ENCODE measurements around the gene TMEM117. TPM values are rescaled to one million over a fixed set of nuclear protein-coding genes. Genes with fewer than 3 reads are reported as not detected.

Gene TMEM117
- total RNA-seq, 2 experiments from 2014 or later, result 0.95 to 0.96 TPM

DNA sequence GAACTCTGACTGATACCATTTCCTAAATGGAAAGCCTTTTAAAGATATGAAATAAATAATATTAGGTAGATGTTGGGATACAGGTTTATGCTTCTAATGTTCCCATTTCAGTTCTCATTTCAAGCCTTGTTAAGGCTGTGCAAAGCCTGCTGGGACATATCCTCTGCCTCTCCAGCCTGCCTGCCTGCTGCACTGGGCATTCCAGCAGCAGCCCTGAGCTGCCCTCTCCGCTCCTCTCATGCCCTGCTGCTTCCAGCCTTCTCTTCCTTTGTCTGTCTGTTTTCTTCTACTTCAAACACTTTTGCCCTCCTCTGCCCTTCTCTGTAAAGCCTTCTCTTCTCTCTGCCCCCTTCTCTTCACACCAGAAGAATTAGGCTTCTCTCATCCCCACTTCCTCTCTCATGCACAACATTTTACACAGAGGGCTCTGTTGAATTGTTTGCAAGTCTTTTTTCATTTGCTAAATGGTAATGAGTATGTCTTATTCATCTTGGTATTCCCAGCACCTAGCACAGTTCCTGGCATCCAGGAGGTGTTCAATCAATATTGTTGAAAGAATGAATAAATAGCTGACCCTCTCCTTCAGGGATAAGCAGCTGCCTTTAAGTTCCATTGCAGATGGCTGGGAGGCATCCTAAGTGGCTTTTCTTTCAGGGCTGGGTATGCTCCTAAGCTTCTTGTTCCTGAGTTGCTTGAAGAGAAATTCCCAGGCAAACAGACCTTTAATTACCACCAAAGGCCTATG lies 292.3 kb downstream of the TMEM117 start:
- Mint-ChIP-seq H3K27me3 (no peaks in the 10 kb centered on the region), H3K9me3 (peaks cover 6% of the 10 kb centered on the region), H3K4me3 (no peak overlapping the region), H3K27ac (no peak overlapping the region), H3K4me1 (ENCODE audit: low read depth) (no peaks in the 10 kb centered on the region), H3K36me3 (ENCODE audit: low read depth) (peaks cover 3% of the 10 kb centered on the region)
- DNase-seq, result no peak
- ChIA-PET POLR2A (no interaction called here), CTCF (interaction anchor here (0.6 kb wide), 1 partner anchor 821 kb away, joined by 4 read pairs; no protein-coding TSS in a partner anchor)
- intact Hi-C loops (cut with micrococcal nuclease), result no loop called here
- TF ChIP-seq, protein P1, sequence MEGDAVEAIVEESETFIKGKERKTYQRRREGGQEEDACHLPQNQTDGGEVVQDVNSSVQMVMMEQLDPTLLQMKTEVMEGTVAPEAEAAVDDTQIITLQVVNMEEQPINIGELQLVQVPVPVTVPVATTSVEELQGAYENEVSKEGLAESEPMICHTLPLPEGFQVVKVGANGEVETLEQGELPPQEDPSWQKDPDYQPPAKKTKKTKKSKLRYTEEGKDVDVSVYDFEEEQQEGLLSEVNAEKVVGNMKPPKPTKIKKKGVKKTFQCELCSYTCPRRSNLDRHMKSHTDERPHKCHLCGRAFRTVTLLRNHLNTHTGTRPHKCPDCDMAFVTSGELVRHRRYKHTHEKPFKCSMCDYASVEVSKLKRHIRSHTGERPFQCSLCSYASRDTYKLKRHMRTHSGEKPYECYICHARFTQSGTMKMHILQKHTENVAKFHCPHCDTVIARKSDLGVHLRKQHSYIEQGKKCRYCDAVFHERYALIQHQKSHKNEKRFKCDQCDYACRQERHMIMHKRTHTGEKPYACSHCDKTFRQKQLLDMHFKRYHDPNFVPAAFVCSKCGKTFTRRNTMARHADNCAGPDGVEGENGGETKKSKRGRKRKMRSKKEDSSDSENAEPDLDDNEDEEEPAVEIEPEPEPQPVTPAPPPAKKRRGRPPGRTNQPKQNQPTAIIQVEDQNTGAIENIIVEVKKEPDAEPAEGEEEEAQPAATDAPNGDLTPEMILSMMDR (IDR thresholded peaks at IDR 0.05), result no peak
- no peak for ATAC-seq

DNA sequence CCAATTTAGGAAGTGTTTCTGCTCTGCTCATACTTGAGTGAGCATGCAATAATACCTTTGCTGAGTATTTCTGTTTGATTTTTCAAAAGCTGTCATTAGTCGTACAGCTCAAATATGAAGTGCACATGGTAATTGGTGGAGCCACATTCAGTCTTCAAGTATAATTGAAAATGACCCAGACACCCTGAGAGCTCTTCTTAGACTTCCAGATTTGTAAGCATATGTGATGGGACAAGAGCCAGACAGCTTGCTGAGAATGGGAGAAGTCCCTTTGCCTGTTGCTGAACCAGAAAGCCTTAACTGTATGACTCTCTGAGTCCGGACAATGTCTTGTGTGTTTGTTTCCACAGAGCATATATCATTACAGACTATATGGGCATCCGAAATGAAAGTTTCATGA lies 307.3 kb downstream of the TMEM117 start:
- H3K4me1 Mint-ChIP-seq (ENCODE audit: low read depth), result no peaks in the 10 kb centered on the region
- CTCF ChIA-PET, result no interaction called here
- intact Hi-C loops (cut with micrococcal nuclease), result no loop called here

GRCh38 chr12:44148936-44149335 lies 313.1 kb downstream of the TMEM117 start:
- Mint-ChIP-seq H3K4me3 (no peak overlapping the region), H3K27me3 (no peaks in the 10 kb centered on the region), H3K36me3 (ENCODE audit: low read depth) (no peaks in the 10 kb centered on the region), H3K9me3 (no peaks in the 10 kb centered on the region), H3K27ac (no peak overlapping the region), H3K4me1 (ENCODE audit: low read depth) (no peaks in the 10 kb centered on the region)
- ChIA-PET POLR2A (no interaction called here), CTCF (interaction anchor here (1.4 kb wide), 1 partner anchor 15 kb away, joined by 4 read pairs; no protein-coding TSS in a partner anchor)
- intact Hi-C loops (cut with micrococcal nuclease), result no loop called here
- TF ChIP-seq, protein P1 (IDR thresholded peaks at IDR 0.05), result no peak
- ATAC-seq (no peak), DNase-seq (no peak)

More for the DNA sequence above, 307.3 kb downstream of the TMEM117 start:
- no peak for DNase-seq
- H3K27me3 Mint-ChIP-seq, result no peaks in the 10 kb centered on the region
- peaks cover 2% of the 10 kb centered on the region for H3K9me3 Mint-ChIP-seq
- TF ChIP-seq, protein P1 (IDR thresholded peaks at IDR 0.05), result no peak
- POLR2A ChIA-PET, result no interaction called here
- ATAC-seq, result no peak
- no peaks in the 10 kb centered on the region for H3K36me3 Mint-ChIP-seq (ENCODE audit: low read depth)
- H3K27ac Mint-ChIP-seq, result no peak overlapping the region
- H3K4me3 Mint-ChIP-seq, result no peak overlapping the region

DNA sequence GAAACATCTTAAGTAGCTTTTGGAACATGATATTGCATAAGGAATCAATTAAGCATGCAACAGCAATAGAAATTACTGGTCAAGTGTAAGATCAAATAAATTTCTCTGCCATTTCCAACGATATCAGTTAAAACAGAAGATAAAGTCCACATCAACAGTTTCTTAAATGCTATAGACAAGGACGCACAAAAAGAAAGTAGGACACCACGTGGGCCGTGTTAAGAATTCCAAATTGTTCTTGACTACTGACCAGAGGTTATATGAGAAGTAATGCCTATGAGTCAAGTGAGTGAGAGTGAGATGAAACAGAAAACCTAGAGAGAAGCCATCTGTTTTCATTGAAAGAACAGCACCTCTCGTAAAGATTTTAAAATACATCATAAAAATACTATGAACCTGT lies 318.2 kb downstream of the TMEM117 start:
- no peak for DNase-seq
- no peak for ATAC-seq
- Mint-ChIP-seq H3K36me3 (ENCODE audit: low read depth) (no peaks in the 10 kb centered on the region), H3K4me1 (ENCODE audit: low read depth) (no peaks in the 10 kb centered on the region), H3K27me3 (no peaks in the 10 kb centered on the region), H3K27ac (no peak overlapping the region), H3K4me3 (no peak overlapping the region), H3K9me3 (no peaks in the 10 kb centered on the region)
- ChIA-PET POLR2A (no interaction called here), CTCF (no interaction called here)
- TF ChIP-seq, protein P1 (IDR thresholded peaks at IDR 0.05), result no peak
- intact Hi-C loops (cut with micrococcal nuclease), result no loop called here

- DNase-seq (no peak), ATAC-seq (no peak)
- H3K36me3 Mint-ChIP-seq (ENCODE audit: low read depth), result no peaks in the 10 kb centered on the region
- ChIA-PET CTCF (no interaction called here), POLR2A (no interaction called here)
- TF ChIP-seq, protein P1 (IDR thresholded peaks at IDR 0.05), result no peak
- no peaks in the 10 kb centered on the region for H3K4me1 Mint-ChIP-seq (ENCODE audit: low read depth)
- H3K9me3 Mint-ChIP-seq, result no peaks in the 10 kb centered on the region
- H3K27ac Mint-ChIP-seq, result no peak overlapping the region
- H3K27me3 Mint-ChIP-seq, result no peaks in the 10 kb centered on the region
- H3K4me3 Mint-ChIP-seq, result no peak overlapping the region
- intact Hi-C loops (cut with micrococcal nuclease), result no loop called here
These were observed 319.5 kb downstream of the TMEM117 start for GRCh38 chr12:44155358-44155757.

All from activated CD8-positive, alpha-beta T cell treated with anti-CD3 and anti-CD28 coated beads for 36 hours (primary cell).